Stimulated activated naive CD8-positive, alpha-beta T cell treated with anti-CD3 and anti-CD28 coated beads, Interleukin-15, Interleukin-2, amounts not matched to agents 100 U/mL and 50 U/mL, for 24 hours (primary cell): ENCODE measurements around the gene UAP1L1.
"Not testable (repeated sequence)": the region's sequence is repeated elsewhere in the genome, so short reads cannot be mapped to it uniquely, and the experiment has no call there.

Experiments
- ATAC-seq: fragments of 150-1000 bp; cut with Tn5 transposase; one replicate; pipeline ENCODE4 v1.10.0; 2021
- DNase-seq: peaks from one replicate; pipeline ENCODE4 v3.0.0; 2021

UAP1L1 gene

DNA sequence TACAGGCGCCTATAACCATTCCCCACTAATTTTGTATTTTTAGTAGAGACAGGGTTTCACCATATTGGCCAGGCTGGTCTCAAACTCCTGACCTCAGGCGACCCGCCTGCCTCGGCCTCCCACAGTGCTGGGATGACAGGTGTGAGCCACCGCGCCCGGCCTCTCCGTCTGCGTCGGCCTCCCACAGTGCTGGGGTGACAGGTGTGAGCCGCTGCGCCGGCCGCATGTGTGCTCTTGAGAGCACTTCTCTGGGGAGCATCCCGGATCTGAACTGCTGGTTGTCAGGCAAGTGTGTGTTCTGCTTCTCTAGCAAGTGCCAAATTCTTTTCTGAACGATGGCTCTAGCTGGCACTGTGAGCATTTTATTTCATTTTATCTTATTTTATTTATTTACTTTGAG is 19.8 kb upstream of the UAP1L1 start:
- ATAC-seq (no peak), DNase-seq (no peak)

DNA sequence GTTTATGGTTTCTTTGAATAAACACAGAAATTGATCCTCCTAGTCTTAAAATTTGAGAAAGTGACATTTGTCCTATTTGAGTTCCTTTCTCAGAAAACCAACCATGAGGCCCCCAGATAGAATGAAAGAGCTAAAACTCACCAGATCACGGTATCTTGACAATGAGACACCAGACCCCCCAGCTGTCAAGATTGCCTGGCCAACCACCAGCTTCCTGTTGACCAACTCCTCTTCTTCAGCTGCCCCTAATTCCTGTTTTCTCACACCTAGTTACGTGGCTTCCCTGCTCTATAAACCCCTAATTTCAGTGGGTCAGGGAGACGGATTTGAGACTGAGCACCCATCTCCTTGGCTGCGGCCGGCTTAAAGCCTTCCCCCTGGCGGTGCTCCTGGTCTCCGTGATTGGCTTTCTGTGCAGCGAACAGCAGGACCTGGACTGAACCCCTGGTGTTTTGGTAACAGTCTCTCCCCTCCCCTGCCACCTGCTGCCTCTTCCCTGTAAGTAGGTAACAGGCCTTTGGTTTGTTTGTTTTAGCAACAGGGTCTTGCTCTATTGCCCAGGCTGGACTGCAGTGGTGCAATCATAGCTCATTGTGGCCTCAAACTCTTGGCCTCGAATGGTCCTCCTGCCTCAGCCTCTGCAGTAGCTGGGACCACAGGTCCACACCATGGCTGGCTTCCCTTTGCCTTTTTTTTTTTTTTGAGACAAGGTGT is 18.6 kb upstream of the UAP1L1 start:
- DNase-seq (no peak), ATAC-seq (no peak)

DNA sequence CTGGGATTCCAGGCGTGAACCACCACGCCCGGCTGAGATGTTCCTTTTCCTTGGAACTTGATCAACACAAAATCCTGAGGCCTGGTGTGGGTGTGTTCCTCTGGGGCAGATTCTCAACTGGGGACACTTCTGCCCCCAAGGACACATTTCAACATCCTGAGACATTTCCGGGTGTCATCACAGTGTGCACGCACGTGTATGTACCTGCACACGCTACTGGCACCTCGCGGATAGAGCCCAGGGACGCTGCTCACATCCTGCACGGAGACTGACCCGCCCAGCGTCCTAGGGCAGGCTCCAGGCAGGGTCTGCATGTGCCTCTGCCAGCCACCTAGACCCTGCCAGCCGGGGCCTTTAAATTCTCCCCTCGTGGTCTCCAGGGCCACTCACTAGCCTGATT is 14.9 kb upstream of the UAP1L1 start:
- DNase-seq (no peak), ATAC-seq (no peak)

GRCh38 chr9:137062798-137063197 is 14.5 kb upstream of the UAP1L1 start:
- DNase-seq, ATAC-seq: not testable (repeated sequence)

- ATAC-seq (no peak), DNase-seq (no peak)
Observed at GRCh38 chr9:137063311-137064026, 13.8 kb upstream of the UAP1L1 start.

- no peak for ATAC-seq
- peak; percentile 82 for DNase-seq
Observed at GRCh38 chr9:137064027-137064879, 13.1 kb upstream of the UAP1L1 start.

- ATAC-seq (no peak), DNase-seq (no peak)
Observed at GRCh38 chr9:137064880-137065164, 12.5 kb upstream of the UAP1L1 start.

DNA sequence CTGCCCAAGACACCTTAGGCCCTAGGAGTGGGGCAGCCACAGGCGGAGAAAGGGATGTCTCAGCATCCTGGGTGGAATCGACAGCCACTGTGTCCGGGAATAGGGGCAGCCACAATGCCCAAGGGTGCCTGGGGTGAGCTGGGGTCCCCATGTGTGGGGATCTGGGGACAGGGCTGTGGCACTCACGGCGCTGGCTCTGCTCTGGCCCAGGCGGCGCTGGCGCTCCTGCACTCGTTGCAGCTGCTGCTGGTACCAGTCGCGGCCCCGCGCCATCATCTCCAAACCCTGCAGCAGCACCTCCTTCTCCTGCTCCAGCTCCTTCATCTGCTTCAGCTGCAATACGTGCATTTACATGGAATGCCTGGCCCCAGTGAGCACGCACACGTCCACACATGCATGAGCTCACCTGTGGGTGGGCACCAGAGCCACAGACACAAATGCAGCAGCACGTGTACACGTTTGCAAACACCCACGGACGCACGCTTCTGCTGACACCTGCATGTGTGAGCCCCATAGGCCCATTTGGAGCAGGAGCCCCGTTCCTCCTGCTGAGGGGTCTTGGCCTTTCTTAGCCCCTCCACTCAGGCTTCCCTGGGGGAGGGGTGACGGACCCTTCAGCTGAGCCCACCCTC is 11.9 kb upstream of the UAP1L1 start:
- ATAC-seq (no peak), DNase-seq (no peak)

- DNase-seq, result no peak
- no peak for ATAC-seq
Observed at GRCh38 chr9:137066096-137066861, 11.0 kb upstream of the UAP1L1 start.

DNA sequence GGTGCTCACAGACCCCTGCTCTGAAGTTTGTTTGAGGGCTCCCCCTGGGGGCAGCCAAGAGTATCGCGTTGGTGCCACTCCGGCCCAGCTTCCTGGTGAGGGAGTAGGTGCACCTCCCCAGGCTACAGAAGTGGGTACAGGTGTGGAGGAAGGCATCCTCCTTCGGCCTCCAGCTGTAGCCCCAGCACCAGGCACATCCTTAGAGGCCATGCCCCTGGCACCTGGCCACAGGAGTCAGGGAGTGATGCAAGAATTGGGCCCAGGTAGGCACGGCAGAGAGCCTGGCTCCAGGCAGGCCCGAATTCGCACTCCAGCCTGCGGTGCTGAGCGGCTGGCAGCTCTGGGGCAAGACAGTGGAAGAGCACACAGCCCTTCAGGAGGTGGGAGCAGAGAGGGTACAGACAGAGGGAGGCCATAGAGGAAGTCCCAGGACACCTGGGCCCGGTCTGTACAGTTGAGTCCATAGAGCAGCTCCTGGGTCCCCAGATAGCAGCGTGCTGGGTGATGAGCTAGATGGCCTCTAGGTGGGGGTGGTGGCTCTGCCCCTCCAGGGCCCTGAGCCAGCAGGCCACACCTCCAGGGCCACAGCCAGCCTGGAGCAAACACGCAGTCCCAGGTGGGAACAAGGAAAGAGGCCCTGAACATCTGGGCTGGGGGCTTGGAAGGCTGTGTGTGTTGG is 9.3 kb upstream of the UAP1L1 start:
- DNase-seq, result peak; percentile 89

DNA sequence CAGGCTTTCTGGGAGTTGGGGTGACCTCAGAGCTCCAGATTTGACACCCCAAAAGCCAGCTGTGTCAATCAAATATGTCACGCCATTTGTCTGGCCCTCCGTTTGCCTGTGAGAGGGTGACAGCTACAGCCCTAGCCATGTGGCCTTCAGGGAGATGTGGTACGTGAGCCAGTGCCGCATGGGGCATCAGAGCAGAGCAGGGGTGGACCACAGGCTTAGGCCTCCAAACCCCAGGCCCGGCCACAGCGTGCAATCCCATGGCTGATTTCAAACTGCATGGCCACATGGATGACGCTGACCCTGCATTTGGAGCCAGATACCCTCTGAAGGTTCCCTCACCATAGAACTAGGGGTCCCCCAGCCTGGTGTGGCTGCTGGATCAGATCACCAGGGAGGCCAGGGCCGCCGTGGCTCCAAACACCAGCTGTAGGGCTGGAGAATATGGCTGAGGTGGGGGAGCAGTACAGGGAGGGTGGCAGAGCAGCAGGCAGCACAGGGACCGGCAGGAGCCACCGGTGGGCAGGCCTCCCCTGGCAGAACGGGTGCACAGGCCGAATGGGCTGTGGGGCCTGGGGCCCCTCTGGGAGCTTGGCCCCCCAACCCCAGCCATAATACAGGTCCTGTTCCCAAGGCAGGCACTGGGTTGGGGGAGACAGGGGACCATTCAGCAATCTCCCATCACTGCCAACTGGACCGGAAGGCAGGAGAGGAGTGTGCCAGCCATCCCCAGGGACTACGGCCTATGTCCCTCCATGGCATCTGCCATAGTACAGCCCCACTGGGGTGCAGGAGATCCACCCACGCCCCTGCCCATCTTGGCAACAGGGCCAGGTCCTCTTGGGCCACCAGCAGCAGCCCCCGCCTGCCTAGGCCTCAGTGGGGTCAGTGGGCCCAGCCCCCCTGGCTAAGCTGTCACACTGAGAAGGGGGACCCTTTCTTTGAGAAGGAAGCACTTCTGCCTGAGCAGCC is 8.5 kb upstream of the UAP1L1 start:
- ATAC-seq (no peak), DNase-seq (no peak)

More for the DNA sequence above, 9.3 kb upstream of the UAP1L1 start:
- ATAC-seq, result peak; percentile 57

GRCh38 chr9:137069508-137070091 is 7.7 kb upstream of the UAP1L1 start:
- ATAC-seq, result no peak
- no peak for DNase-seq

GRCh38 chr9:137070201-137070905 is 7.0 kb upstream of the UAP1L1 start, which contains the start of gene SAPCD2:
Gene SAPCD2 (minus strand): TSS chr9:137070557. CDS start chr9:137070460, 97 bp downstream.
- ATAC-seq, result peak; percentile 90
- DNase-seq, result peak; percentile 83

DNA sequence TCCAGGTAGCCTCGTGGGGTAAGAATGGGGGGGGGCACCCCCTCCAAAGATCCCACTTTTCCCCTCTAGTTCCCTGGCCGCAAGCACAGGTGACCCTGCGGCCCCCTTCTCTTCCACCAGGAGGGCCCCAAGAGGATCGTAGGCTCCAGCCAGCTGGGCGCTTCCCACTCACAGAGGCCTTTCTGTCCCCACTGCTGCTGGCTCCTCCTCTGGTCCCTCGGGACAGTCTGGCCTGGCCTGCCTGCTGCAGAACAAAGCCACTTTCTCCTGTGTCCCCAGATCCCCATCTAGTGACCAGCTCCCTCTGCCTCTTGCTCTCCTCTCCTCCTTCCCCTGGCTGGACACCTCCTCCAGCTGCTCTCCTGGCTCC is 6.4 kb upstream of the UAP1L1 start:
- DNase-seq (no peak), ATAC-seq (no peak)

GRCh38 chr9:137071282-137071681 is 6.0 kb upstream of the UAP1L1 start:
- ATAC-seq, result no peak
- DNase-seq, result no peak

- DNase-seq (no peak), ATAC-seq (no peak)
Observed at GRCh38 chr9:137073992-137074399, 3.3 kb upstream of the UAP1L1 start.

GRCh38 chr9:137074657-137075274 is 2.6 kb upstream of the UAP1L1 start:
- DNase-seq (no peak), ATAC-seq (no peak)

DNA sequence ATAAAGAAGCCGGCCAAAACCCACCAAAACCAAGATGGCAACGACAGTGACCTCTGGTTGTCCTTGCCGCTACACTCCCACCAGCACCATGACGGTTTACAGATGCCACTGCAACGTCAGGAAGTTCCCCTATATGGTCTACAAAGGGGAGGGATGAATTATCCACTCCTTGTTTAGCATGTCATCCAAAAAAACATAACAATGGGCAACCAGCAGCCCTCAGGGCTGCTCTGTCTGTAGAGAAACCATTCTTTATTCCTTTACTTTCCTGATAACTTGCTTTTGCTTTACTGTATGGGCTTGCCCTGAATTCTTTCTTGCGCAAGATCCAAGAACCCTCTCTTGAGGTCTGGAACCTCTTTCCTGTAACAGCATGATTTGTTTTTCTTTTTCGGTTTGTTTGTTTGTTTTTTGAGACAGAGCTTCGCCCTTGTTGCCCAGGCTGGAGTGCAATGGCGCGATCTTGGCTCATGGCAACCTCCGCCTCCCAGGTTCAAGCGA is 2.0 kb upstream of the UAP1L1 start:
- no peak for ATAC-seq
- no peak for DNase-seq
